Stomach smooth muscle (tissue), 2 donors: Measurements from ENCODE around the gene G6PC1.
"Not testable (repeated sequence)": the region's sequence is repeated elsewhere in the genome, so short reads cannot be mapped to it uniquely, and the experiment has no call there.

Experiments
- H3K27ac ChIP-seq: one replicate; pipeline ENCODE4 v1.7.0; 2013; ENCODE audit warnings: mild to moderate bottlenecking, low read length, inconsistent platforms
- H3K27me3 ChIP-seq, 2 donors: one replicate each; pipeline ENCODE4 v1.7.0; 2013; ENCODE audit warnings: low read length in 2 of 2; ENCODE audit not compliant: insufficient read depth in 2 of 2, control insufficient read depth in 1 of 2
- H3K36me3 ChIP-seq, 2 donors: one replicate each; pipeline ENCODE4 v1.7.0; 2013; ENCODE audit warnings: low read length in 2 of 2; ENCODE audit not compliant: control insufficient read depth in 2 of 2, insufficient read depth in 2 of 2
- H3K4me1 ChIP-seq: one replicate; pipeline ENCODE4 v1.7.0; 2013; ENCODE audit warnings: low read length; ENCODE audit not compliant: control insufficient read depth, insufficient read depth
- H3K4me3 ChIP-seq, 2 donors: one replicate each; pipeline ENCODE4 v1.7.0; 2013; ENCODE audit warnings: low read length in 2 of 2
- H3K9ac ChIP-seq, 2 donors: one replicate each; pipeline ENCODE4 v1.7.0; 2013; ENCODE audit warnings: low read length in 2 of 2, mild to moderate bottlenecking in 1 of 2
- H3K9me3 ChIP-seq, 2 donors: one replicate each; pipeline ENCODE4 v1.7.0; 2013; ENCODE audit warnings: low read length in 2 of 2; ENCODE audit not compliant: control insufficient read depth in 2 of 2
- donor health status: healthy.
- donor health status: Pancreatic carcinoma.

G6PC1 gene

GRCh38 chr17:42856516-42856915 is 44.1 kb upstream of the G6PC1 start:
- Histone ChIP-seq H3K27ac (peak overlapping the region; percentile 31), H3K4me1 (peaks cover 36% of the 10 kb centered on the region), H3K9ac (peak overlapping the region in 1 of 2 donors; percentile 13), H3K36me3 (peaks cover 9 to 25% of the 10 kb centered on the region in 2 donors)
- H3K27me3 ChIP-seq, H3K9me3 ChIP-seq, H3K4me3 ChIP-seq: not testable (repeated sequence)

DNA sequence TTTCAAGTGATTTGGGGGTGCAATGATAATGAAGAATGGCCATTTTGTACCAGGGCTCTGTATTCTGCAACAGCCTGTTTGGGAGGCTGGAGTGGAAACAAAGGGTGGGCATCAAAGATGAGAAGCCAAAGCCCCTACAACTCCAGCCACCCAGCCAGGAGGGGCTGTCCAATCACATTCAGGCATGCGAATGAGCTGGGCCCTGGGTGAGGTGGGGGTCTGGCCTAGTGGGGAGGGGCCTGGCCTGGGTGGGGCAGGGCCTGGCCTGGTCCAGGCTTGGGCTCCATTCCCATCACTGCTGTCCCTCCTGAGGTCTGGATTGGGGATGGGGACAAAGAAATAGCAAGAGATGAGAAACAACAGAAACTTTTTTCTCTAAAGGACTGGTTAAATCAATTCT is 43.2 kb upstream of the G6PC1 start:
- Histone ChIP-seq H3K27ac (no peak overlapping the region), H3K9ac (no peak overlapping the region), H3K4me1 (peaks cover 34% of the 10 kb centered on the region), H3K27me3 (no peaks in the 10 kb centered on the region), H3K9me3 (no peaks in the 10 kb centered on the region), H3K36me3 (peaks cover 9 to 25% of the 10 kb centered on the region in 2 donors), H3K4me3 (no peak overlapping the region)

DNA sequence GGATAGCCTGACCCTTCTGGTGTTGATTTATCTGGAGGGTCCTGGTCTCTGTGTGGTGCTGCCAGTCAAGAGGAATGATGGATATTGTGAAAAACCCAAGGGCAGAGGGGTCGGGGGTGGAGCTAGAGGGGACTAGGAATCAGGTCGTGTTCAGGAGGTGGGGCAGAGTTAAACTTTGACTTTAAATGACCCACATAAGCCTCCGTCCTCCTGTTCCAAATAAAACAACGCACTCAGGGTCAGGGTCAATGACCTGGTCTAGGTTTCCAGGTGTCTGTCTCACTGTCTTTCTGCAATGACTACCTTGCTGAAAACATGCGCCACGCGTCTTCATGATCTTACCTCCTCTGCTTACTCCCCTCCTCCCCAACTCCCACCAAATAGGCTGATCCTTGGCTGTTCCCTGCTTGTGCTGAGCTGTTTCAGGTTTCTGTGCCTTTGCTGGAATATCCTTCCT is 34.9 kb upstream of the G6PC1 start:
- Histone ChIP-seq H3K9me3 (no peaks in the 10 kb centered on the region), H3K27me3 (no peaks in the 10 kb centered on the region), H3K4me1 (peaks cover 4% of the 10 kb centered on the region), H3K4me3 (no peak overlapping the region), H3K27ac (no peak overlapping the region), H3K36me3 (peaks cover 3 to 13% of the 10 kb centered on the region in 2 donors), H3K9ac (no peak overlapping the region)

DNA sequence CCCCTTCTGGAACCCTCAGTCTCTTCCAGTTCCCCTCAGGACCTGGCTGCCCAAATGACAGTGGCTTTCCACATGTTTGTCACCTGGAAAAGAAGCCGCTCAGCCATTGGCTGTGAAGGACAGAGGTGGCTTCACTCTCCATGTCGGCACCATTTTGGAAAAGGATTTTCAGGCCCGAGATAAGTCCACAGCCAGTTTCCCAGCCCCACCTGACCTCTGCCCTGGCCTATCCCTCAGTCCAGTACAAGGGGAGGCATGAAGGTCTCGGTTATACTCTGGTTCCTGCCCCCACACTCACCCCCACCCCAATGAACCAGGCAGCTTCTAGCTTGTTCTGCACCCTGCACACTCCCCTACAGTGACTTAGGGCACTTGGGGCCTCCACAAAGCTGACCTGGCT is 34.4 kb upstream of the G6PC1 start:
- Histone ChIP-seq H3K9me3 (no peaks in the 10 kb centered on the region), H3K27ac (no peak overlapping the region), H3K9ac (no peak overlapping the region), H3K36me3 (peaks cover 3 to 13% of the 10 kb centered on the region in 2 donors), H3K4me3 (no peak overlapping the region), H3K4me1 (peaks cover 4% of the 10 kb centered on the region), H3K27me3 (no peaks in the 10 kb centered on the region)

- H3K9ac ChIP-seq, result no peak overlapping the region
- H3K36me3 ChIP-seq, result peaks cover 3 to 13% of the 10 kb centered on the region in 2 donors
- H3K4me3 ChIP-seq, result no peak overlapping the region
- H3K9me3 ChIP-seq, result no peaks in the 10 kb centered on the region
- H3K27ac ChIP-seq, result no peak overlapping the region
- H3K27me3 ChIP-seq, result no peaks in the 10 kb centered on the region
- peaks cover 4% of the 10 kb centered on the region for H3K4me1 ChIP-seq
These were observed 33.7 kb upstream of the G6PC1 start for GRCh38 chr17:42866631-42867575.

GRCh38 chr17:42867694-42868261 is 32.8 kb upstream of the G6PC1 start:
- H3K36me3 ChIP-seq, result peaks cover 3 to 13% of the 10 kb centered on the region in 2 donors
- not testable (repeated sequence) for H3K27me3 ChIP-seq, H3K9me3 ChIP-seq, H3K4me3 ChIP-seq, H3K27ac ChIP-seq, H3K4me1 ChIP-seq, H3K9ac ChIP-seq

DNA sequence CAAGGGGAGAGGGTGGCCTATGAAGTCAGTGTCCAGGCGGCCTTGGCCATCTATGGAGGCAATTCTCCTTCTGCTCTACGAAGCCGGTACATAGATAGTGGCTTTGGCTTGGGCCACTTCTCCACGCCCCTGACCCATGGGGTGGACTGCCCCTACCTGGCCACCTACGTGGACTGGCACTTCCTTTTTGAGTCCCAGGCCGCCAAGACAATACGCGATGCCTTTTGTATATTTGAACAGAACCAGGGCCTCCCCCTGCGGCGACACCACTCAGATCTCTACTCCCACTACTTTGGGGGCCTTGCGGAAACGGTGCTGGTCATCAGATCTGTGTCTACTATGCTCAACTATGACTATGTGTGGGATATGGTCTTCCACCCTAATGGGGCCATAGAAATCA is 32.3 kb upstream of the G6PC1 start:
- peaks cover 4% of the 10 kb centered on the region for H3K4me1 ChIP-seq
- no peak overlapping the region for H3K4me3 ChIP-seq
- H3K36me3 ChIP-seq, result peaks cover 3 to 16% of the 10 kb centered on the region in 2 donors
- H3K9me3 ChIP-seq, result no peaks in the 10 kb centered on the region
- no peak overlapping the region for H3K9ac ChIP-seq
- no peaks in the 10 kb centered on the region for H3K27me3 ChIP-seq
- H3K27ac ChIP-seq, result no peak overlapping the region

DNA sequence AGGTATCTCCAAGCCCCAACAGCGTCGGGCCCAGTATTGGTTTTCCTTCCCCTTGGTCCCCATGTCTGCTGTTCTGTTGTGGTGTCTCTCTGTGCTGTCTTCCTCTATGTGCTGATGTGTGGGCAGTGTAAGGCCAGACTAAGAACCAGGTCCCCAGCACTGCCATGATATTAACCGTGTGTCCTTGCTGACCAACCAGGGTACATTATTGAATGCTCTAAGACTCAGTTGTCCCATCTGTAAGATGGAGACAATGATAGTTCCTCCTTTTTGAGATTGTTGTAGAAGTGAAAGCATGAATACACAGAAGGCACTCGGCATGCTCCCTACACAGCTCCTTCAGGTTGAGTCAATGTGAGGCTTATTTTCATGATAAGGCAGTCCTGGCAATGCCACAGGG is 29.0 kb upstream of the G6PC1 start:
- no peaks in the 10 kb centered on the region for H3K9me3 ChIP-seq
- H3K27me3 ChIP-seq, result no peaks in the 10 kb centered on the region
- H3K4me3 ChIP-seq, result no peak overlapping the region
- no peaks in the 10 kb centered on the region for H3K4me1 ChIP-seq
- no peak overlapping the region for H3K9ac ChIP-seq
- no peak overlapping the region for H3K27ac ChIP-seq
- peaks cover 3 to 16% of the 10 kb centered on the region in 2 donors for H3K36me3 ChIP-seq

DNA sequence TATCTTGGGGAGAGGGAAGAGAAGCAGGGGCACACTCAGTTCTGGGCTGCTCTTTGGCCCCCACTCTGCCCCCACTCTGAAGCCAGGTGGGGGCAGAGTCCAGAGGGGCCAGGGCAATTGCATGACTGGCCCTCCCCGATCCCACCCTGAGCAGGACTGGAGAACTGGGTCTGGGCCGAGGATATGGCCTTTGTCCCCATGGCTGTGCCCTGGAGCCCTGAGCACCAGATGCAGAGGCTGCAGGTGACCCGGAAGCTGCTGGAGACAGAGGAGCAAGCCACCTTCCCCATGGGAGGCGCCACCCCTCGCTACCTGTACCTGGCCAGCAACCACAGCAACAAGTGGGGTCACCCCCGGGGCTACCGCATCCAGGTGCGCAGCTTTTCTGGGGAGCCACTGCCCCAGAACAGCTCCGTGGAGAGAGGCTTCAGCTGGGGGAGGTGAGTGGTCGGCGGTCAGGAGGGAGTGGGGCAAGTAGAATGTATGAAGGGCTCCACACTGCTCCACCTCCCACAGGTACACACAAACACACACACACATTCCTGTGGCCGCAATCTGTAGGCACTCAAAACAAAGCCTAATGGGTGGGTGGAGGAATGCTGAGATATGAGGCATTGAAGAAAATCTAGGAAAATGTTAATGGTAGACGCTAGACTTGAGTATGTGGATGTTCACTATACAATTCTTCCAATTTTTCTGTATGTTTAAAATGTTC is 28.2 kb upstream of the G6PC1 start:
- H3K27ac ChIP-seq, result no peak overlapping the region
- H3K9ac ChIP-seq, result no peak overlapping the region
- H3K4me3 ChIP-seq, result no peak overlapping the region
- peaks cover 3 to 13% of the 10 kb centered on the region in 2 donors for H3K36me3 ChIP-seq
- H3K4me1 ChIP-seq, result no peaks in the 10 kb centered on the region
- no peaks in the 10 kb centered on the region for H3K27me3 ChIP-seq
- no peaks in the 10 kb centered on the region for H3K9me3 ChIP-seq

GRCh38 chr17:42873315-42873714 is 27.3 kb upstream of the G6PC1 start:
- no peak overlapping the region for H3K9ac ChIP-seq
- no peaks in the 10 kb centered on the region for H3K27me3 ChIP-seq
- peaks cover 3 to 12% of the 10 kb centered on the region in 2 donors for H3K36me3 ChIP-seq

More at GRCh38 chr17:42873315-42873714, 27.3 kb upstream of the G6PC1 start:
- no peak overlapping the region for H3K4me3 ChIP-seq
- H3K9me3 ChIP-seq, result no peaks in the 10 kb centered on the region
- H3K27ac ChIP-seq, result no peak overlapping the region
- no peaks in the 10 kb centered on the region for H3K4me1 ChIP-seq
